Fibroblast of the aortic adventitia (primary cell): Measurements from ENCODE around the gene GNB1. TPM values are rescaled to one million over a fixed set of nuclear protein-coding genes. Genes with fewer than 3 reads are reported as not detected.
A peak's percentile ranks its signal among the peaks of the same experiment; 100 is the strongest.
"Not testable (repeated sequence)": the region's sequence is repeated elsewhere in the genome, so short reads cannot be mapped to it uniquely, and the experiment has no call there.

Experiments used
- DNase-seq: peaks from one replicate; pipeline ENCODE4 v3.0.0-alpha.2; 2010; ENCODE audit warnings: low read depth
- H3K4me3 ChIP-seq: 2 replicates; pipeline ENCODE4 v1.5.1; 2011; ENCODE audit warnings: low read depth, mild to moderate bottlenecking, control low read depth, low read length, moderate library complexity
- total RNA-seq: library from RNA; depleted of rRNA; stranded (reverse); fragments of >200 nt; gene quantifications from 2 replicates; pipeline ENCODE4 v1.2.3, GENCODE V29; 2012; ENCODE audit warnings: low replicate concordance

GNB1 gene
- total RNA-seq, 1 donor, result 108 TPM

GRCh38 chr1:1742529-1742928, 148.4 kb downstream of the GNB1 start:
- not testable (repeated sequence) for DNase-seq, H3K4me3 ChIP-seq

- DNase-seq, result peak; percentile 92
Observed at GRCh38 chr1:1741013-1741412, 149.9 kb downstream of the GNB1 start.

GRCh38 chr1:1738799-1739337, 152.0 kb downstream of the GNB1 start:
- not testable (repeated sequence) for H3K4me3 ChIP-seq, DNase-seq

More at GRCh38 chr1:1741013-1741412, 149.9 kb downstream of the GNB1 start:
- not testable (repeated sequence) for H3K4me3 ChIP-seq

GRCh38 chr1:1737675-1738590, 153.0 kb downstream of the GNB1 start:
- not testable (repeated sequence) for H3K4me3 ChIP-seq, DNase-seq

Other genes starting within 250 kb of the GNB1 start
- 10.5 and 21.6 TPM in 2 replicates for gene CDK11B, start 232.1 kb downstream of the GNB1 start, total RNA-seq
- 37.6 and 54.8 TPM in 2 replicates for gene SLC35E2B, start 198.3 kb downstream of the GNB1 start, total RNA-seq
- 9.8 and 26.5 TPM in 2 replicates for gene CDK11A, start 166.7 kb downstream of the GNB1 start, total RNA-seq
- gene NADK, start 112.6 kb downstream of the GNB1 start, total RNA-seq, result 38.6 and 45.6 TPM in 2 replicates
- 0.36 and 0.49 TPM in 2 replicates for gene CALML6, start 24.2 kb upstream of the GNB1 start, total RNA-seq
- 0.72 TPM in 1 of 2 replicates, not detected in the other for gene TMEM52, start 28.2 kb upstream of the GNB1 start, total RNA-seq
- gene CFAP74, start 112.7 kb upstream of the GNB1 start, total RNA-seq, result not detected in 2 replicates
- not detected in 2 replicates for gene GABRD, start 128.3 kb upstream of the GNB1 start, total RNA-seq
- 1.6 and 3.5 TPM in 2 replicates for gene PRKCZ, start 159.3 kb upstream of the GNB1 start, total RNA-seq